ENCODE data around the gene KLHL29.

The KLHL29 gene

GRCh38 chr2:23423062-23423872, 38.3 kb downstream of the KLHL29 start:
- no peak for DNase-seq

GRCh38 chr2:23423873-23424680, 39.1 kb downstream of the KLHL29 start:
- DNase-seq, result no peak

- DNase-seq, result no peak
Observed at GRCh38 chr2:23425338-23425871, 40.4 kb downstream of the KLHL29 start.

- no peak for DNase-seq
Observed at GRCh38 chr2:23425885-23426262, 40.9 kb downstream of the KLHL29 start.

- no peak for DNase-seq
Observed at GRCh38 chr2:23426263-23426905, 41.4 kb downstream of the KLHL29 start.

GRCh38 chr2:23427350-23427749, 42.4 kb downstream of the KLHL29 start:
- DNase-seq, result no peak

DNA sequence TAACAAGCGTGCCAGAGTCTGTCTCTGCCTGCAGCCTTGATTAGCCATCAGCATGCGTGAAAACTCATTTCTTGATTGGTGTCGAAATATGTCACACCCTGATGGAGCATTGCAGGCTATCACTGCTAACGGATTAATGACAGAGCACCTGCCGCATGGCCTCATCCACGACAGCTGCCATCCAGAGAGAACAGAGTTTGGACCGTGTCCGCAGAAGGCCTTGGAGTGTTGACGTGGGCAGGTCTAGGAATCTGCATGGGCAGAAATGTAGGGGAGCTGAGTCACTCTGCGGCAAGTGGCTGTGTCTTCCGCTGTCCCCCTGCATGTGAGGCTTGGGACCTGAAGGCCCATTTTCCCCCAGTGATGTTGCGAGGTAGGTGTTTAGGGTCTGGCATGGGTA, 43.0 kb downstream of the KLHL29 start:
- DNase-seq, result no peak

GRCh38 chr2:23429036-23429435, 44.1 kb downstream of the KLHL29 start:
- DNase-seq, result no peak

DNA sequence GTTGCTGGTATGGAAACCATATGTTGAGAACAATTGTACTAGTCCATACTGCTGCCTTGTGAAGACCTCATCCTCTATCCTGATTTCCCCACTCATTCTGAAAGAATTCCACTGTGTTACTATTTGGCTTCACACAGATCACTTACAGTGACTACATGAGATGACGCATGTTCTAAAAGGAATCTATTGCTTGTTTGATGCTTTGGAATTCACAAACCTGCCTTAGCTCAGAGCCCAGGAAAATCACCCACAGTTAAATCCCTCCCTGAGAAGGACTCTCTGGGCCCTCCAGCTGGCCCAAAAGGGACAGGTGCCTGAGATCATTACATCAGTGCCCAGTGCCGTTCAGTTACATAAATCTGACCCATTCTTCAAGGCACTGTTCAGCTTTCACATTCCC, 45.3 kb downstream of the KLHL29 start:
- no peak for DNase-seq

DNA sequence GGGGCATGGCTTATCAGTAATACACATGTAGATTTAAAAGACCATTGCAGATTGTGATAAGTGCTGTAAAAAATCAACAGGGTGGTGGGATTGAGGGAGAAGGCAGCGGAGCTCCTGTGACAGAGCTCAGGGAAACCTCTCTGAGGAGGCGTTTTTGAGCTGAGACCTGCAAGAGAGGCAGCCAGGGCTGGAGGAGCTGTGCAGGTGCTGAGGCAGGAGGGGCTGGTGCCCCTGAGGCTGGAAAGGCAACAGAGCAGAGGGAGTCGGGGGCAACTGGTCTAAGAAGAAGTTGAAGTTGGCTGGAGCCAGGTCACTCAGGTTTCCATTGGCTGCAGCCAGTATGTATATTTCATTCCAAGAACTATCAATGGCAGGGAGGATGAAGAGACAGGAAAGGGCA, 47.6 kb downstream of the KLHL29 start:
- DNase-seq, result no peak

GRCh38 chr2:23433282-23433681, 48.3 kb downstream of the KLHL29 start:
- DNase-seq, result no peak

DNA sequence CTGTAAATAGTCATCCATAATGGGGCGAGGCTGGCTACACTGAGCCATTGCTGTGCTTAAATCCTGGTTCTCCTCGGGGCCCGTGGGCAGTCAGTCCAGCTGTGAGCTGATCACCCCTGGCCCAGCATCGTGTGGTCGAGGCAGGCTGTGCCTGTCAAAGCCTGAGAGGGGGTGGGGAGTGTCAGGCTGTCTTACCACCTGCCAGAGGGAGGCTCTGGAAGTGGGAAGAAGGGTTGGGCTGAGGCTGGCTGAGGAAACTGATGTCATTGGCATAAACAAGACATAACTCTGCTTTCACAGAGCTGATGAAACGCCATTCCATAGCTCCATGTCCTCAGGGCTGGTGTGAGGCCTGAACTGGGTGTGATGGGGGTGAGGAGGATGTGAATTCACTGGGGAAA, 49.7 kb downstream of the KLHL29 start:
- DNase-seq, result no peak

DNA sequence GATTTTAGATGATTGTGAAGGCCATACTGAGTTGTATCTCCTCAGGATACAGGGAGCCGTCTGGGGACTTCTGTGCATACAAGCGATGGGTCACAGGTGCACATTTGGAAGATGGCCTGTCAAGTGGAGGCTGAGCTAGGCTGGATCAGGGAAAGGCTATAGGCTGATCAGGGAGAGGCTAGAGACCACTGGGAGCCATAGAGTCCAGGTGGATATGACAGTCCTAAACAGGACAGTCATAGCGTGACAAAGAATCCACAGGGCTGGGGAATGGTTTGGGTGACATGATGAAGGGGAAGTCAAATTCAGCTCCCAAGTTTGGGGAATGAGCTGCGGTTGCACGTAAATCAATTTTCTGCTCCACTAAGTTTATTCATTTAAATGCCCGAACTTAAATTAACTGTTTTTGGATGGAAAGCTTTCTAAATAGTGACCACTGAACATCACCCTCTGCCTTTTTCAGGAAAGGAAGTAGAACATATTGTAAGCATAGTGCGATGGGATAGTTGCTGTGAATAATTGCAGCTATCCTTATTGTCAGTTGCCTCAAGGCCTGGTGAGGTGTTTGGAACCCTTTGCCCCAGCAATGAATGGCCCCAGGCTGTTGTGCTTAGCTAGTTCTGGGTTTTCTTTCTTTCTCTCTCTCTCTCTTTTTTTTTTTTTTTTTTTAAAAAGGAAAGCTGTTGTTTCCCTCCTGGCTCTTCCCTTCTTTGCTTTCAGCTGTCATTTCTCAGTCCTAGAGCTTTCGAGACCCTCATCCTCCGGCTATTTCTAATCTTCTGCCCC, 50.5 kb downstream of the KLHL29 start:
- DNase-seq, result no peak

- no peak for DNase-seq
Observed at GRCh38 chr2:23436346-23437098, 51.5 kb downstream of the KLHL29 start.

GRCh38 chr2:23441414-23441813, 56.4 kb downstream of the KLHL29 start:
- DNase-seq, result no peak

DNA sequence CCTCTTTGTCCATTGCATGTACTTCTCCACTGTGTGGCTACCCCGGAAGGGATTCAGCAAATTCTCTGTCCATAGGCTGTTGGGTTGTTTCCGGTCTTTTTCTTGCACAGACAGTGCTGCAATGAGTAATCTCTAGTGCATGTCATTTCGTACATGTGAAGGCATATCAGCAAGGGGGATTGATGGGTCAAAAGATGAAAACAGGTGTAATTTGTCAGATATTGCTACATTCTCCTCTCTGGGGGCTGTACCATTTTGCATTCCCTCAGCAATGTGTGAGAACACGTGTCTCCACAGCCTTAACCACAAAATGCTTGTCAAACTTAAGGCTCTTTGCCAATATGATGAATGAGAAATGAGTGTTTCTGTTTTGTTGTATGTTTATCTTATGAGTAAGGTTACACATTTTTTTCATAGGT, 60.5 kb downstream of the KLHL29 start:
- peak; percentile 23 for DNase-seq

DNA sequence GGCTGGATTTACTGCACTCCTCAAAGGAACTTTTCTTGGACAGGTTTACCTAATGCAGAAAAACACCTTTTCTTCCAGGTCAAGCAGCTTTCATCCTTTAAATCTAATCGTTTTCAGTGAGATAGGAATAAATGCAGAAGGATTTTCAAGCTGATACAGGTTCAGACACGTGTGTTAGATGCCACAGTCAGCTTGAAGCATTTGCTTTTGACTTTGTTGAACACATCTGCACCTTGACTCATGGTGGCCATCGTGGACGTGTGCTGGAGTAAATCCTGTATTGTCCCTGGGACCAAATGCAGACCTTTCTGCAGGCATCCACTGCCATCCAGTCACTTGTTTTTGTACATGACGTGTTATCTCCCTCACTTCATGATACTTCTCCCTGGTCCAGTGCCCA, 61.9 kb downstream of the KLHL29 start:
- DNase-seq, result no peak

- DNase-seq, result no peak
Observed at GRCh38 chr2:23447405-23447804, 62.4 kb downstream of the KLHL29 start.

DNA sequence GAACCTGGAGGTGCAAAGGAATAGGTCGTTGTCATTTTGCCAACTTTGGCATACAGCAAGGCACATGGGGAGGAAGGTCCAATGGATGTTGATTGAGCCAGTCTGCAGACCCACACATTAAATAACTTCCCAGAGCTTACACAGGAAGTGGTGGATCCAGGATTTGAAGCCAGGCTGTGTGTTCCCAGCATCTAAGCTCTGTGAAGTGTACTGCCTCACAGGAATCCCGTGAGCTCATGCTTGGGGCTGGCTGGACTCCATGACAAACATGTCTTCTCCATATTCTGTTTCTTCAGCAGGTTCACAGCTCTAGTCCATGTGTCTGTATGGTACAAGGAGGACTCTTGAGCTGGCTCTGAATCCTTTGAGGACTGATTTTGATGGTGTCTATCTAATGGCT, 63.9 kb downstream of the KLHL29 start:
- DNase-seq, result no peak

- peak; percentile 68 for DNase-seq
Observed at GRCh38 chr2:23449413-23449812, 64.4 kb downstream of the KLHL29 start.

GRCh38 chr2:23449831-23450331, 64.9 kb downstream of the KLHL29 start:
- DNase-seq, result no peak

DNA sequence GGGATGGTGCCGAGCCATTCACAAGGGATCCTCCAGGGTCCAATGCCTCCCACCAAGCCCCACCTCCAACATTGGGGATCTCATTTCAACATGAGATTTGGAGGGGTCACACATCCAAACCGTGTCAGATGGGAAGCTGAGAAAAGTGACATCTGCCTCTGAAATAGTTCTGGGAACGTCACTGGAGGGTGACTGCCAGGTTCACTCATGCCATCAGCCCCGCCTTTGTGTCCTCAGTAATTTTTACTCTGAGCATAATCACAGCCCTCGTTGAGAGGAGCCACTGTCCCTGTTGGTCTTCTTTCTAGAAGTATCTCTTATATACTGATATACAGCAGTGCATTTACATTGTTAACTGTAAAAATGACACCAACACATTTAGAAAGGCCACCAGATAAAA, 67.4 kb downstream of the KLHL29 start:
- no peak for DNase-seq
